ENCODE results near the gene TSPAN19. TPM values are rescaled to one million over a fixed set of nuclear protein-coding genes. Genes with fewer than 3 reads are reported as not detected.

TSPAN19 gene
- total and polyA plus RNA-seq, 2 of the 8 experiments (the other 6 are each of a cell fraction or from before 2014, with no cell fraction given), result 0.09 TPM; not detected in 1

- TF ChIP-seq, protein P1, sequence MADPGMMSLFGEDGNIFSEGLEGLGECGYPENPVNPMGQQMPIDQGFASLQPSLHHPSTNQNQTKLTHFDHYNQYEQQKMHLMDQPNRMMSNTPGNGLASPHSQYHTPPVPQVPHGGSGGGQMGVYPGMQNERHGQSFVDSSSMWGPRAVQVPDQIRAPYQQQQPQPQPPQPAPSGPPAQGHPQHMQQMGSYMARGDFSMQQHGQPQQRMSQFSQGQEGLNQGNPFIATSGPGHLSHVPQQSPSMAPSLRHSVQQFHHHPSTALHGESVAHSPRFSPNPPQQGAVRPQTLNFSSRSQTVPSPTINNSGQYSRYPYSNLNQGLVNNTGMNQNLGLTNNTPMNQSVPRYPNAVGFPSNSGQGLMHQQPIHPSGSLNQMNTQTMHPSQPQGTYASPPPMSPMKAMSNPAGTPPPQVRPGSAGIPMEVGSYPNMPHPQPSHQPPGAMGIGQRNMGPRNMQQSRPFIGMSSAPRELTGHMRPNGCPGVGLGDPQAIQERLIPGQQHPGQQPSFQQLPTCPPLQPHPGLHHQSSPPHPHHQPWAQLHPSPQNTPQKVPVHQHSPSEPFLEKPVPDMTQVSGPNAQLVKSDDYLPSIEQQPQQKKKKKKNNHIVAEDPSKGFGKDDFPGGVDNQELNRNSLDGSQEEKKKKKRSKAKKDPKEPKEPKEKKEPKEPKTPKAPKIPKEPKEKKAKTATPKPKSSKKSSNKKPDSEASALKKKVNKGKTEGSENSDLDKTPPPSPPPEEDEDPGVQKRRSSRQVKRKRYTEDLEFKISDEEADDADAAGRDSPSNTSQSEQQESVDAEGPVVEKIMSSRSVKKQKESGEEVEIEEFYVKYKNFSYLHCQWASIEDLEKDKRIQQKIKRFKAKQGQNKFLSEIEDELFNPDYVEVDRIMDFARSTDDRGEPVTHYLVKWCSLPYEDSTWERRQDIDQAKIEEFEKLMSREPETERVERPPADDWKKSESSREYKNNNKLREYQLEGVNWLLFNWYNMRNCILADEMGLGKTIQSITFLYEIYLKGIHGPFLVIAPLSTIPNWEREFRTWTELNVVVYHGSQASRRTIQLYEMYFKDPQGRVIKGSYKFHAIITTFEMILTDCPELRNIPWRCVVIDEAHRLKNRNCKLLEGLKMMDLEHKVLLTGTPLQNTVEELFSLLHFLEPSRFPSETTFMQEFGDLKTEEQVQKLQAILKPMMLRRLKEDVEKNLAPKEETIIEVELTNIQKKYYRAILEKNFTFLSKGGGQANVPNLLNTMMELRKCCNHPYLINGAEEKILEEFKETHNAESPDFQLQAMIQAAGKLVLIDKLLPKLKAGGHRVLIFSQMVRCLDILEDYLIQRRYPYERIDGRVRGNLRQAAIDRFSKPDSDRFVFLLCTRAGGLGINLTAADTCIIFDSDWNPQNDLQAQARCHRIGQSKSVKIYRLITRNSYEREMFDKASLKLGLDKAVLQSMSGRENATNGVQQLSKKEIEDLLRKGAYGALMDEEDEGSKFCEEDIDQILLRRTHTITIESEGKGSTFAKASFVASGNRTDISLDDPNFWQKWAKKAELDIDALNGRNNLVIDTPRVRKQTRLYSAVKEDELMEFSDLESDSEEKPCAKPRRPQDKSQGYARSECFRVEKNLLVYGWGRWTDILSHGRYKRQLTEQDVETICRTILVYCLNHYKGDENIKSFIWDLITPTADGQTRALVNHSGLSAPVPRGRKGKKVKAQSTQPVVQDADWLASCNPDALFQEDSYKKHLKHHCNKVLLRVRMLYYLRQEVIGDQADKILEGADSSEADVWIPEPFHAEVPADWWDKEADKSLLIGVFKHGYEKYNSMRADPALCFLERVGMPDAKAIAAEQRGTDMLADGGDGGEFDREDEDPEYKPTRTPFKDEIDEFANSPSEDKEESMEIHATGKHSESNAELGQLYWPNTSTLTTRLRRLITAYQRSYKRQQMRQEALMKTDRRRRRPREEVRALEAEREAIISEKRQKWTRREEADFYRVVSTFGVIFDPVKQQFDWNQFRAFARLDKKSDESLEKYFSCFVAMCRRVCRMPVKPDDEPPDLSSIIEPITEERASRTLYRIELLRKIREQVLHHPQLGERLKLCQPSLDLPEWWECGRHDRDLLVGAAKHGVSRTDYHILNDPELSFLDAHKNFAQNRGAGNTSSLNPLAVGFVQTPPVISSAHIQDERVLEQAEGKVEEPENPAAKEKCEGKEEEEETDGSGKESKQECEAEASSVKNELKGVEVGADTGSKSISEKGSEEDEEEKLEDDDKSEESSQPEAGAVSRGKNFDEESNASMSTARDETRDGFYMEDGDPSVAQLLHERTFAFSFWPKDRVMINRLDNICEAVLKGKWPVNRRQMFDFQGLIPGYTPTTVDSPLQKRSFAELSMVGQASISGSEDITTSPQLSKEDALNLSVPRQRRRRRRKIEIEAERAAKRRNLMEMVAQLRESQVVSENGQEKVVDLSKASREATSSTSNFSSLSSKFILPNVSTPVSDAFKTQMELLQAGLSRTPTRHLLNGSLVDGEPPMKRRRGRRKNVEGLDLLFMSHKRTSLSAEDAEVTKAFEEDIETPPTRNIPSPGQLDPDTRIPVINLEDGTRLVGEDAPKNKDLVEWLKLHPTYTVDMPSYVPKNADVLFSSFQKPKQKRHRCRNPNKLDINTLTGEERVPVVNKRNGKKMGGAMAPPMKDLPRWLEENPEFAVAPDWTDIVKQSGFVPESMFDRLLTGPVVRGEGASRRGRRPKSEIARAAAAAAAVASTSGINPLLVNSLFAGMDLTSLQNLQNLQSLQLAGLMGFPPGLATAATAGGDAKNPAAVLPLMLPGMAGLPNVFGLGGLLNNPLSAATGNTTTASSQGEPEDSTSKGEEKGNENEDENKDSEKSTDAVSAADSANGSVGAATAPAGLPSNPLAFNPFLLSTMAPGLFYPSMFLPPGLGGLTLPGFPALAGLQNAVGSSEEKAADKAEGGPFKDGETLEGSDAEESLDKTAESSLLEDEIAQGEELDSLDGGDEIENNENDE (IDR thresholded peaks at IDR 0.05; ENCODE audit: insufficient replicate concordance, low read length), result no peak
- TF ChIP-seq GABPA (IDR thresholded peaks at IDR 0.05; ENCODE audit: borderline replicate concordance, insufficient read depth, low read length) (no peak), TAF1 (IDR thresholded peaks at IDR 0.05; ENCODE audit: low read depth, low read length) (no peak), HDAC6 (IDR thresholded peaks at IDR 0.05; ENCODE audit: low read depth, low read length) (no peak), CTBP2 (IDR thresholded peaks at IDR 0.05; ENCODE audit: borderline replicate concordance, insufficient read depth, insufficient read length, low read length) (no peak), KDM5A (IDR thresholded peaks at IDR 0.05; ENCODE audit: low read length) (no peak)
Measured at GRCh38 chr12:84982888-84983287, 53.2 kb downstream of the TSPAN19 start (continued).

All from H1 (cell line).